ENCODE results near the gene POLR2I. TPM values are rescaled to one million over a fixed set of nuclear protein-coding genes. Genes with fewer than 3 reads are reported as not detected.

The POLR2I gene
- total and polyA plus RNA-seq, 2 of the 13 experiments (the other 11 are each of a cell fraction or from before 2014, with no cell fraction given) = 40.5 to 104 TPM

GRCh38 chr19:36114721-36115452 is at the start of gene POLR2I (continued):
- TF ChIP-seq PAXIP1 (CRISPR knock-in tag; conservative IDR thresholded peaks at IDR 0.05) (peak; percentile 22), ZKSCAN1 (IDR thresholded peaks at IDR 0.05; ENCODE audit: low read length) (no peak), GMEB2 (CRISPR knock-in tag; IDR thresholded peaks at IDR 0.05; ENCODE audit: low read depth) (no peak), KLF13 (CRISPR knock-in tag; IDR thresholded peaks at IDR 0.05) (no peak), HOMEZ (CRISPR knock-in tag; IDR thresholded peaks at IDR 0.05; ENCODE audit: low read depth) (no peak), BCL3 (CRISPR knock-in tag; IDR thresholded peaks at IDR 0.05) (peak; percentile 63; the same call in 1 of the 2 replicates), ZNF512B (CRISPR knock-in tag; IDR thresholded peaks at IDR 0.05; ENCODE audit: borderline replicate concordance) (no peak), TSC22D2 (CRISPR knock-in tag; IDR thresholded peaks at IDR 0.05; ENCODE audit: borderline replicate concordance) (peak; percentile 31; the same call in 1 of the 2 replicates), MED1 (CRISPR knock-in tag; IDR thresholded peaks at IDR 0.05) (peak; percentile 80), ZC3H13 (CRISPR knock-in tag; IDR thresholded peaks at IDR 0.05) (peak; percentile 65; the same call in 1 of the 2 replicates), ZNF441 (CRISPR knock-in tag; IDR thresholded peaks at IDR 0.05; ENCODE audit: borderline replicate concordance) (peak; percentile 71; the same call in 1 of the 2 replicates), SP5 (CRISPR knock-in tag; IDR thresholded peaks at IDR 0.05; ENCODE audit: borderline replicate concordance, low read depth) (peak; percentile 98), ZNF431 (CRISPR knock-in tag; IDR thresholded peaks at IDR 0.05; ENCODE audit: borderline replicate concordance, low read depth) (no peak), MEIS1 (CRISPR knock-in tag; IDR thresholded peaks at IDR 0.05; ENCODE audit: borderline replicate concordance) (no peak), MIXL1 (CRISPR knock-in tag; IDR thresholded peaks at IDR 0.05) (peak; percentile 41; the same call in 1 of the 2 replicates), CHD4 (IDR thresholded peaks at IDR 0.05; ENCODE audit: borderline replicate concordance, low read length) (no peak)
